NCI-H2107 treated with DMSO at 0.1 percent for 48 hours (cell line): ENCODE results near the gene MIB2.
A peak's percentile ranks its signal among the peaks of the same experiment; 100 is the strongest.
"Not testable (repeated sequence)": the region's sequence is repeated elsewhere in the genome, so short reads cannot be mapped to it uniquely, and the experiment has no call there.

ENCODE experiments used
- DNase-seq: peaks from one replicate; lab custom pipeline; 2025; ENCODE audit not compliant: unreplicated experiment; lab: John Stamatoyannopoulos, UW

MIB2 gene

GRCh38 chr1:1626207-1627141 is 11.2 kb downstream of the MIB2 start:
- no peak for DNase-seq

- no peak for DNase-seq
Observed at GRCh38 chr1:1627261-1627828, 12.0 kb downstream of the MIB2 start.

GRCh38 chr1:1627829-1628753 is 12.8 kb downstream of the MIB2 start:
- DNase-seq = no peak

GRCh38 chr1:1628754-1629429 is 13.6 kb downstream of the MIB2 start:
- DNase-seq = no peak

- no peak for DNase-seq
Observed at GRCh38 chr1:1629430-1630190, 14.3 kb downstream of the MIB2 start.

- DNase-seq = peak; percentile 0
Observed at GRCh38 chr1:1630191-1630964, 15.1 kb downstream of the MIB2 start.

- DNase-seq = no peak
Observed at GRCh38 chr1:1630965-1631781, 15.9 kb downstream of the MIB2 start.

GRCh38 chr1:1631782-1632420 is 16.6 kb downstream of the MIB2 start, which contains the start of gene MMP23B:
MMP23B (plus strand) TSS chr1:1632173; CDS start chr1:1632219, 46 bp downstream.
- no peak for DNase-seq

- DNase-seq = not testable (repeated sequence)
Observed at GRCh38 chr1:1633409-1633808, 18.1 kb downstream of the MIB2 start.

- not testable (repeated sequence) for DNase-seq
Observed at GRCh38 chr1:1634613-1635012, 19.3 kb downstream of the MIB2 start.

- DNase-seq = not testable (repeated sequence)
Observed at GRCh38 chr1:1636621-1637478, 21.6 kb downstream of the MIB2 start.

GRCh38 chr1:1637479-1637875 is 22.2 kb downstream of the MIB2 start:
- DNase-seq = not testable (repeated sequence)

- not testable (repeated sequence) for DNase-seq
Observed at GRCh38 chr1:1638528-1638927, 23.2 kb downstream of the MIB2 start.

- DNase-seq = not testable (repeated sequence)
Observed at GRCh38 chr1:1639368-1639767, 24.1 kb downstream of the MIB2 start.

- not testable (repeated sequence) for DNase-seq
Observed at GRCh38 chr1:1640081-1640480, 24.8 kb downstream of the MIB2 start.

GRCh38 chr1:1640711-1641461 is 25.6 kb downstream of the MIB2 start:
- not testable (repeated sequence) for DNase-seq
